Endothelial cell of umbilical vein (primary cell): ENCODE measurements around the gene LAMA5. TPM values are rescaled to one million over a fixed set of nuclear protein-coding genes. Genes with fewer than 3 reads are reported as not detected.

Experiments
- BruUV-seq: library from RNA; stranded (reverse); fragments of 400-500 nt; replicated peaks from 2 replicates; lab custom pipeline; 2021; lab: Mats Ljungman, UMichigan
- CTCF ChIA-PET: fragments of 300-600, 350-600 bp; sonication (Branson Sonifier 250); formaldehyde crosslinking; loops from one replicate; lab custom pipeline; 2021; ENCODE audit warnings: antibody characterized with exemption, inconsistent platforms; lab: Charles Lee
- POLR2A ChIA-PET: fragments of 300-600, 350-600 bp; sonication (Branson Sonifier 250); formaldehyde crosslinking; loops from one replicate; lab custom pipeline; 2021; ENCODE audit warnings: antibody characterized with exemption, inconsistent platforms; lab: Charles Lee
- DNase-seq: peaks from one replicate; pipeline ENCODE4 v3.0.0-alpha.2; 2011; ENCODE audit warnings: low read depth, low spot score
- FAIRE-seq: peaks from 2 replicates; lab custom pipeline; 2011; peaks lifted over from hg19 to GRCh38; lab: Jason Lieb, UNC
- H2AFZ ChIP-seq: 2 replicates; pipeline ENCODE4 v1.6.0; 2012; ENCODE audit warnings: low read depth, low read length, control low read depth, inconsistent platforms
- H3K27ac ChIP-seq: 2 replicates; pipeline ENCODE4 v1.5.1; 2011; ENCODE audit warnings: low read depth, mild to moderate bottlenecking, control low read depth, low read length, moderate library complexity; ENCODE audit not compliant: insufficient read depth
- H3K27me3 ChIP-seq, 2 experiments: 2 replicates each; pipeline versions ENCODE4 v1.6.0 to v1.6.1; 2011; ENCODE audit warnings: low read length in 2 of 2, mixed read lengths in 1 of 2; ENCODE audit not compliant: control insufficient read depth in 2 of 2, insufficient read depth in 2 of 2
- H3K36me3 ChIP-seq, 2 experiments: 2 replicates in 1 of 2; 3 replicates in 1 of 2; pipeline ENCODE4 v1.5.1; 2011; ENCODE audit warnings: low read length in 2 of 2, mild to moderate bottlenecking in 1 of 2, moderate library complexity in 1 of 2; ENCODE audit not compliant: control insufficient read depth in 2 of 2, insufficient read depth in 2 of 2; ENCODE audit errors: extremely low read depth in 1 of 2
- H3K4me1 ChIP-seq: 3 replicates; pipeline ENCODE4 v1.5.1; 2011; ENCODE audit warnings: mild to moderate bottlenecking, low read length; ENCODE audit not compliant: control insufficient read depth, insufficient read depth; ENCODE audit errors: extremely low read depth
- H3K4me2 ChIP-seq: 2 replicates; pipeline ENCODE4 v1.6.1; 2011; ENCODE audit warnings: low read length, control low read depth, mixed read lengths; ENCODE audit not compliant: insufficient read depth
- H3K4me3 ChIP-seq, 3 experiments: fragments of 200-600 bp in 1 of 3; sonication (generic), shearing (Covaris generic) in 1 of 3; replicated peaks in 1 of 3; 2 replicates each; pipeline ENCODE4 v1.5.1; 2011 to 2016; ENCODE audit warnings: control low read depth in 3 of 3, low read length in 3 of 3, mild to moderate bottlenecking in 2 of 3, inconsistent platforms in 1 of 3, low read depth in 1 of 3, moderate library complexity in 1 of 3; ENCODE audit not compliant: insufficient read depth in 1 of 3
- H3K79me2 ChIP-seq: 2 replicates; pipeline ENCODE4 v1.6.0; 2012; ENCODE audit warnings: low read length, inconsistent platforms; ENCODE audit not compliant: control insufficient read depth, insufficient read depth
- H3K9ac ChIP-seq: replicated peaks from 2 replicates; pipeline ENCODE3; 2011; ENCODE audit warnings: low read length, control low read depth; ENCODE audit not compliant: insufficient read depth; ENCODE audit errors: extremely low read depth
- H3K9me1 ChIP-seq: replicated peaks from 3 replicates; pipeline ENCODE4 v1.6.0; 2011; ENCODE audit warnings: mild to moderate bottlenecking, low read length; ENCODE audit not compliant: control insufficient read depth, insufficient read depth; ENCODE audit errors: extremely low read depth
- H3K9me3 ChIP-seq: replicated peaks from 2 replicates; pipeline ENCODE4 v1.5.1; 2012; ENCODE audit warnings: low read length, inconsistent platforms; ENCODE audit not compliant: control insufficient read depth, insufficient read depth
- H4K20me1 ChIP-seq: replicated peaks from 2 replicates; pipeline ENCODE3; 2011; ENCODE audit warnings: mild to moderate bottlenecking, low read length; ENCODE audit not compliant: control insufficient read depth, insufficient read depth; ENCODE audit errors: extremely low read depth
- CTCF ChIP-seq, 2 donors: IDR thresholded peaks; 1 replicate in 1 of 2; 2 replicates in 1 of 2; pipeline ENCODE4 v1.5.1; 2011; ENCODE audit warnings: low read length in 2 of 2, mild to moderate bottlenecking in 2 of 2, moderate library complexity in 2 of 2, control low read depth in 1 of 2, inconsistent platforms in 1 of 2, low read depth in 1 of 2; ENCODE audit not compliant: insufficient read depth in 1 of 2; ENCODE audit errors: extremely low read depth in 1 of 2
- FOS ChIP-seq: IDR thresholded peaks from 2 replicates; pipeline ENCODE4 v1.6.1; 2011; ENCODE audit warnings: mild to moderate bottlenecking, low read length, moderate library complexity, borderline replicate concordance; ENCODE audit not compliant: insufficient read depth
- MYC ChIP-seq: IDR thresholded peaks from one replicate; pipeline ENCODE4 v1.6.1; 2011; ENCODE audit warnings: mild to moderate bottlenecking, low read depth, low read length
- POLR2A ChIP-seq: IDR thresholded peaks from 2 replicates; pipeline ENCODE4 v1.6.1; 2012; ENCODE audit warnings: low read depth, mild to moderate bottlenecking, control low read depth, low read length
- POLR2AphosphoS5 ChIP-seq: IDR thresholded peaks from 2 replicates; pipeline ENCODE4 v1.6.1; 2012; ENCODE audit warnings: low read depth, mild to moderate bottlenecking, control low read depth, low read length, moderate library complexity; ENCODE audit not compliant: insufficient read depth
- dilution Hi-C: fragments of 300-500 bp; cut with MboI; formaldehyde crosslinking; loops from one replicate; pipeline ENCODE4 v1.15.0; 2019; ENCODE audit warnings: low sequenced_read_pairs; ENCODE audit not compliant: extremely low pct_ligation_motif_present
- intact Hi-C: fragments of 100-400 bp; cut with micrococcal nuclease; formaldehyde crosslinking; loops from one replicate; pipeline ENCODE4 v1.10.0; 2022
- polyA plus RNA-seq, 4 experiments: library from polyadenylated mRNA; depleted of rRNA in 3 of 4; stranded (reverse) in 3 of 4; unstranded in 1 of 4; fragments of >200 nt; gene quantifications; 2 replicates each; pipeline versions ENCODE4 v1.2.1 to v1.2.3, GENCODE V29; 2011 to 2012; ENCODE audit warnings: missing spikeins in 1 of 4
- total RNA-seq: library from RNA; stranded (reverse); gene quantifications from 2 replicates; pipeline ENCODE4 v1.2.3, GENCODE V29; 2021
- TF ChIP-seq, protein P1 (sequence below): IDR thresholded peaks from 2 replicates; pipeline ENCODE4 v1.6.1; 2011; ENCODE audit not compliant: insufficient read depth, insufficient read length

Gene LAMA5
- total and polyA plus RNA-seq, 2 donors (not counting 3 experiments of a cell fraction or from before 2014, with no cell fraction given): 24.0 to 145 TPM

DNA sequence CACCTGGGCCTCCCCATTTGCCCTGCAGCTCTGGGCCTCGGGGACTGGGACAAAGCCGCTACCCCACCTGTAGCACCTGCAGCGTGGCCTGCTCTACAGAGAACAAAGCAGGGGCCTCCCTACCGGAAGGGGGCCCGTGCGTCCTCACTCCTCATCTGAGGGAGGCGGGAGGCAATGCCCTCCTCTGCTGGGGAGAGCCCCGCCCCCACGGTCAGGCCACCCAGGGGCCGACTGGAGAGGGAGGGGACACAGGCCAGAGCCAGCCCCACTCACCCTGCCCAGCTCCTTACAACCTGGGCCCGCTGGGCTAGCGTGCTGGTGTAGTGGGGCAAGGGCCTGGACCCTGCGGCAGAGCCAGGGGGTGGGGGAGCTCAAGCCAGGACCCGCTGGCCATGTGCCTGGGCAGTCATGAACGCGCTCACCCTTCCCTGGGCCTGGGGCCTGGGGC is 8.0 kb downstream of the LAMA5 start:
- TF ChIP-seq FOS (no peak), POLR2A (no peak), CTCF (IDR thresholded peaks at IDR 0.05; ENCODE audit: extremely low read depth in 1 of 2, insufficient read depth in 1 of 2, low read depth in 1 of 2, low read length in 2 of 2) (no peak), MYC (no peak), POLR2AphosphoS5 (no peak)
- TF ChIP-seq, protein P1, sequence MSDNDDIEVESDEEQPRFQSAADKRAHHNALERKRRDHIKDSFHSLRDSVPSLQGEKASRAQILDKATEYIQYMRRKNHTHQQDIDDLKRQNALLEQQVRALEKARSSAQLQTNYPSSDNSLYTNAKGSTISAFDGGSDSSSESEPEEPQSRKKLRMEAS: no peak
- ChIA-PET POLR2A (interaction anchor here (1.2 kb wide), 1 partner anchor 54 kb away, joined by 3 read pairs; no protein-coding TSS in a partner anchor), CTCF (interaction anchor here (1.0 to 5.0 kb wide), 5 partner anchors 9 to 57 kb away, joined by 3 to 50 read pairs (median 10); partner anchors contain the start of gene LAMA5)
- H3K9ac ChIP-seq: peak overlapping the region; percentile 53
- dilution Hi-C loops (no loop called here), intact Hi-C loops (loop anchor here (1.0 to 5.0 kb wide), 4 partner anchors 23 to 435 kb away; partner anchors contain the start of gene ADRM1)
- peaks cover 65% of the 10 kb centered on the region for H3K4me1 ChIP-seq
- H3K4me2 ChIP-seq: peak overlapping the region; percentile 40
- H3K36me3 ChIP-seq: no peaks in the 10 kb centered on the region
- no peaks in the 10 kb centered on the region for H3K9me3 ChIP-seq
- H3K79me2 ChIP-seq: peaks cover 71% of the 10 kb centered on the region
- no TSS peak for BruUV-seq
- H3K4me3 ChIP-seq: no peak overlapping the region
- no peaks in the 10 kb centered on the region for H3K9me1 ChIP-seq
- H4K20me1 ChIP-seq: no peaks in the 10 kb centered on the region
- no peaks in the 10 kb centered on the region for H3K27me3 ChIP-seq
- H2AFZ ChIP-seq: no peak overlapping the region
- DNase-seq (no peak), FAIRE-seq (no peak)
- H3K27ac ChIP-seq: peak overlapping the region; percentile 89
